Measurements from ENCODE around the gene CRACR2A. TPM values are rescaled to one million over a fixed set of nuclear protein-coding genes. Genes with fewer than 3 reads are reported as not detected.

CRACR2A gene
- total RNA-seq, 6 donors from 2014 or later = 5.5 to 19.9 (median 7.2) TPM

DNA sequence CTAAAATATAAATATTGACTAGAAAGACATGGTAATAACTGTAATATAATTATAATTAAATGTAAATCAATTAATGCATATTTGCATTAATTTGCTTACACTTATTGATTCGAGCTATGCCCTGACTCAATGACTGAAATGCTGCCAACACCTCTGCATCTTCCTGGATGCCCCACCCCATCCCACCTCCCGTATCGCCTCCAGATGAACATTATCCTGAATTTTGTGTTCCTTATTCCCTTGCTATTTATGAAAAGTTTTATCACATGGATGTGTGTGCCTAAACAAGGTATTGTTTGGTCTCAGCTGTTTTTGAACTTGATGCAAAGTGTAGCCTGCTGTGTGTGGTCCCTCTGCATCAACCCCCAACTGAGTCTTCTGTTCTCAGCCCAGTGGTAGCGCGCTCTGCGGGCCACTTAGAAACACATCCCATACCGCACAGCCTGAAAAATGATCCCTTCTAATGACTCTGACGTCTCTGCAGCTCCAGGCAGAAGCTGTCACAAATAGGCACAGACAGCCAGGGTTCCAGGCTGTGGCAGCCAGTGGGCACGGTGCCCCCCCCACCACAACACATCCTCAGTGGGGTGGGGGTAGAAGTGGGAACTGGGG, 165.4 kb downstream of the CRACR2A start:
- no peaks in the 10 kb centered on the region for H3K4me1 ChIP-seq
- DNase-seq (no peak), ATAC-seq (ENCODE audit: low FRiP score in 2 of 2) (no peak)
- TF ChIP-seq POLR2AphosphoS5 (IDR thresholded peaks at IDR 0.05) = no peak
- TF ChIP-seq, protein P1, sequence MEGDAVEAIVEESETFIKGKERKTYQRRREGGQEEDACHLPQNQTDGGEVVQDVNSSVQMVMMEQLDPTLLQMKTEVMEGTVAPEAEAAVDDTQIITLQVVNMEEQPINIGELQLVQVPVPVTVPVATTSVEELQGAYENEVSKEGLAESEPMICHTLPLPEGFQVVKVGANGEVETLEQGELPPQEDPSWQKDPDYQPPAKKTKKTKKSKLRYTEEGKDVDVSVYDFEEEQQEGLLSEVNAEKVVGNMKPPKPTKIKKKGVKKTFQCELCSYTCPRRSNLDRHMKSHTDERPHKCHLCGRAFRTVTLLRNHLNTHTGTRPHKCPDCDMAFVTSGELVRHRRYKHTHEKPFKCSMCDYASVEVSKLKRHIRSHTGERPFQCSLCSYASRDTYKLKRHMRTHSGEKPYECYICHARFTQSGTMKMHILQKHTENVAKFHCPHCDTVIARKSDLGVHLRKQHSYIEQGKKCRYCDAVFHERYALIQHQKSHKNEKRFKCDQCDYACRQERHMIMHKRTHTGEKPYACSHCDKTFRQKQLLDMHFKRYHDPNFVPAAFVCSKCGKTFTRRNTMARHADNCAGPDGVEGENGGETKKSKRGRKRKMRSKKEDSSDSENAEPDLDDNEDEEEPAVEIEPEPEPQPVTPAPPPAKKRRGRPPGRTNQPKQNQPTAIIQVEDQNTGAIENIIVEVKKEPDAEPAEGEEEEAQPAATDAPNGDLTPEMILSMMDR (IDR thresholded peaks at IDR 0.05) = no peak
- no peak for TF ChIP-seq EP300 (IDR thresholded peaks at IDR 0.05)
- WGBS, 2 donors = 70 to 78% methylated on average over 9 of the region's 9 CpGs
- H3K4me3 ChIP-seq = no peak overlapping the region
- H3K27ac ChIP-seq = no peak overlapping the region
- H3K9me3 ChIP-seq = peaks cover 0 to 9% (median 0%) of the 10 kb centered on the region in 4 donors
- H3K27me3 ChIP-seq = no peaks in the 10 kb centered on the region
- no peaks in the 10 kb centered on the region for H3K36me3 ChIP-seq

- Histone ChIP-seq H3K9me3 (peaks cover 0 to 9% (median 0%) of the 10 kb centered on the region in 4 donors), H3K4me3 (no peak overlapping the region), H3K27me3 (no peaks in the 10 kb centered on the region), H3K27ac (no peak overlapping the region), H3K36me3 (no peaks in the 10 kb centered on the region), H3K4me1 (no peaks in the 10 kb centered on the region)
- no peak for ATAC-seq (ENCODE audit: low FRiP score in 2 of 2)
- peak in 1 of 2 donors; percentile 55 for DNase-seq
- WGBS, 2 donors = 88 to 94% methylated on average over 8 of the region's 8 CpGs
- TF ChIP-seq POLR2A (IDR thresholded peaks at IDR 0.05) (no peak), EP300 (IDR thresholded peaks at IDR 0.05) (no peak), POLR2AphosphoS5 (IDR thresholded peaks at IDR 0.05) (no peak)
- TF ChIP-seq, protein P1 (IDR thresholded peaks at IDR 0.05) = no peak
Measured at GRCh38 chr12:3583656-3584334, 169.1 kb downstream of the CRACR2A start.

GRCh38 chr12:3580094-3580749, 172.7 kb downstream of the CRACR2A start:
- no peaks in the 10 kb centered on the region for H3K36me3 ChIP-seq
- DNase-seq (no peak), ATAC-seq (ENCODE audit: low FRiP score in 2 of 2) (no peak)
- H3K27me3 ChIP-seq = no peaks in the 10 kb centered on the region
- H3K4me1 ChIP-seq = no peaks in the 10 kb centered on the region
- no peak overlapping the region for H3K27ac ChIP-seq
- 85 to 89% methylated on average over 13 of the region's 13 CpGs for WGBS, 2 donors
- no peak overlapping the region for H3K4me3 ChIP-seq
- peaks cover 0 to 9% (median 0%) of the 10 kb centered on the region in 4 donors for H3K9me3 ChIP-seq
- TF ChIP-seq POLR2AphosphoS5 (IDR thresholded peaks at IDR 0.05) (no peak), POLR2A (IDR thresholded peaks at IDR 0.05) (no peak), EP300 (IDR thresholded peaks at IDR 0.05) (no peak)
- TF ChIP-seq, protein P1 (IDR thresholded peaks at IDR 0.05) = no peak

GRCh38 chr12:3579446-3580093, 173.3 kb downstream of the CRACR2A start:
- DNase-seq = no peak
- Histone ChIP-seq H3K9me3 (peaks cover 0 to 9% (median 0%) of the 10 kb centered on the region in 4 donors), H3K4me3 (no peak overlapping the region), H3K27ac (no peak overlapping the region), H3K27me3 (no peaks in the 10 kb centered on the region), H3K36me3 (no peaks in the 10 kb centered on the region), H3K4me1 (no peaks in the 10 kb centered on the region)
- TF ChIP-seq POLR2AphosphoS5 (IDR thresholded peaks at IDR 0.05) (no peak), EP300 (IDR thresholded peaks at IDR 0.05) (no peak), POLR2A (IDR thresholded peaks at IDR 0.05) (no peak)
- TF ChIP-seq, protein P1 (IDR thresholded peaks at IDR 0.05) = no peak
- WGBS, 2 donors = 79 to 85% methylated on average over 14 to 15 of the region's 15 CpGs
- no peak for ATAC-seq (ENCODE audit: low FRiP score in 2 of 2)

All from upper lobe of left lung (tissue), 6 donors.